Neuron (in vitro differentiated cells): ENCODE results near the gene TADA3.
A peak's percentile ranks its signal among the peaks of the same experiment; 100 is the strongest.

Source experiments
- H2AFZ ChIP-seq: one replicate; pipeline ENCODE4 v1.6.1; 2013; ENCODE audit warnings: low read depth, mild to moderate bottlenecking, inconsistent platforms, low read length, moderate library complexity
- H3K27me3 ChIP-seq: one replicate; pipeline ENCODE4 v1.6.1; 2013; ENCODE audit warnings: low read length; ENCODE audit not compliant: insufficient read depth
- H3K36me3 ChIP-seq: one replicate; pipeline ENCODE4 v1.6.1; 2013; ENCODE audit warnings: low read length; ENCODE audit not compliant: insufficient read depth
- H3K4me1 ChIP-seq: one replicate; pipeline ENCODE4 v1.6.1; 2013; ENCODE audit warnings: low read length; ENCODE audit not compliant: insufficient read depth
- H3K4me3 ChIP-seq: 2 replicates; pipeline ENCODE4 v1.5.1; 2013; ENCODE audit warnings: mild to moderate bottlenecking, low read length, moderate library complexity
- H3K9me3 ChIP-seq: one replicate; pipeline ENCODE4 v1.6.1; 2013; ENCODE audit warnings: low read length

The TADA3 gene

DNA sequence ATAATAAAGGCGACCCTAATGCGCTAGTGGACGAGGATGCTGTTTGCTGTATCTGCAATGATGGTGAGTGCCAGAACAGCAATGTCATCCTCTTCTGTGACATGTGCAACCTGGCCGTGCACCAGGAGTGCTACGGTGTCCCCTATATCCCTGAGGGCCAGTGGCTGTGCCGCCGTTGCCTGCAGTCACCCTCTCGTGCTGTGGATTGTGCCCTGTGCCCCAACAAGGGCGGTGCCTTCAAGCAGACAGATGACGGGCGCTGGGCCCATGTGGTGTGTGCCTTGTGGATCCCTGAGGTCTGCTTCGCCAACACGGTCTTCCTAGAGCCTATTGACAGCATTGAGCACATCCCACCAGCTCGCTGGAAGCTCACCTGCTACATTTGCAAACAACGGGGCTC is 53.1 kb downstream of the TADA3 start:
- Histone ChIP-seq H3K9me3 (no peaks in the 10 kb centered on the region), H3K27me3 (no peaks in the 10 kb centered on the region), H3K4me1 (no peaks in the 10 kb centered on the region), H2AFZ (no peak overlapping the region), H3K4me3 (no peak overlapping the region), H3K36me3 (peaks cover 93% of the 10 kb centered on the region)

DNA sequence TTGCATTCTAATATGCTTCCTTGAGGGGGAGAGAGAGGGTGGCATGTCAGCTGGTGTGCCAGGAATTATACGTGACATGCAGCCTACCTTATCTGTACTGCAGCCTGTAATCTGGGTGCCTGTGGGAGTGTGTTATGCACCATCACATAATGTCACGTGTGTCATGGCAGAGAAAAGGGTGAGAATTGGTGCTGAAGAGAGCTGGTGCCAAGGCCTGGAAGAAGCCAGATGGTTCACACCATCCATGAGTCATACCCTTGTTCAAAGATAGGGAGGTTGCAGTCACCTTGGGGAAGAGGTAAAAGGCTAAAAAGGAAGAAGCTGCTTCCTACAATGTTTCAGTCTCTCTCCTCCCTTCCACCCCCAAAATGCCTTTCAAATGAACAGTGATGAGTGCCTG is 55.4 kb downstream of the TADA3 start:
- Histone ChIP-seq H3K27me3 (no peaks in the 10 kb centered on the region), H3K36me3 (peaks cover 76% of the 10 kb centered on the region)

DNA sequence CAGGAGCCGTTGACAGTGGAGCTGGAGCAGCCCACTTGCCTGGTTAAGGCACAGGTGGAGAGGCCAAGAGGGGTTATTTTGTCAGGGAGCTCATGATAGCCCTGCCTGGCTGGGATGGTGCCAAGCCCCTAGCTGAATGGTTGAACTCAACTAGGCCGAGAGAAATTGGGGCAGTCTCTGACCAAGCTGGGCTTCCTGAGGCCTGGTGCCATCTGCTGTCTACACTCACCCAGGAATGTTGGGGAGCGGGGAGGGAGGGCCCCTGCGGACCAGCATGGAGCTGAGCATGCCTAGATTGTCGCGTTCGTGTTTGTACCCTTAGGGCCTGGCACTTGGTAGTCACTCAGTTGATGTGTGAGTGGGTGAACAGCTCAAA is 59.5 kb downstream of the TADA3 start:
- Histone ChIP-seq H3K4me3 (peak overlapping the region; percentile 93), H3K27me3 (no peaks in the 10 kb centered on the region), H3K36me3 (peaks cover 35% of the 10 kb centered on the region), H3K9me3 (no peaks in the 10 kb centered on the region), H3K4me1 (peaks cover 19% of the 10 kb centered on the region), H2AFZ (no peak overlapping the region)

More for the DNA sequence above, 55.4 kb downstream of the TADA3 start:
- Histone ChIP-seq H3K4me3 (no peak overlapping the region), H3K9me3 (no peaks in the 10 kb centered on the region), H2AFZ (no peak overlapping the region), H3K4me1 (peaks cover 15% of the 10 kb centered on the region)

DNA sequence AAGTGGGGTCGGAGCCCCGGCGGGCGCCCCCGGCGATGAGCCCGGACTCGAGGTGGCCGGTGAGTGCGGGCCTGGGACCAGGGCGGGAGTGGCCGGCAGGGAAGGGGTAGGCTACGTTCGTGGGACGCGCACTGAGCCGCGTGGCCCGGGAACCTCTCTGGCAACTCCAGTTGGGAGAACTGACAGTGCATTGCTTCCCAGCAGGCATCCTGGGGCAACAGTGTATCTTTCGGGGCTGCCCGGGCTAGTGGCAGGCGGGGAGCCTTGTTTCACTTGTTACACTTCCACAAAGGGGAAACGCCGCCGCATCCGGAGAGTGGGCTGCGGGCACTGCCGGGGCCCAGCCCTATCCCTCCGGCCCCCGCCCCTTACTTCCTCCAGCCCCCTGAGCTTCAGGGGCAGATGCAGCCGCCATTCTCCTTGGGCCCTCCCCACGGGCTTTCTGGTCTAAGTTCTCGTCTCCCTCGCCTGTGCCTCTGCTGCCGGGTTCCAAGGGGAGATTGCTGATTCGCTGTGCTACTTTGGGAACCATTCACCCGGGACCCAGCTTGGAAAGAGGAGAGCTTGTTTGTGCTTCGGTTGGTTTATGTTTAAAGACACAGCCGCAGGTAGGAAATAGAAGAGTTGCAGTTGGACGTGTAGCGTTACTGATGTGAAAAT is 60.1 kb downstream of the TADA3 start:
- Histone ChIP-seq H3K36me3 (peaks cover 30% of the 10 kb centered on the region), H3K4me1 (peaks cover 19% of the 10 kb centered on the region), H3K4me3 (peak overlapping the region; percentile 93), H3K9me3 (no peaks in the 10 kb centered on the region), H3K27me3 (no peaks in the 10 kb centered on the region), H2AFZ (peak overlapping the region; percentile 94)

DNA sequence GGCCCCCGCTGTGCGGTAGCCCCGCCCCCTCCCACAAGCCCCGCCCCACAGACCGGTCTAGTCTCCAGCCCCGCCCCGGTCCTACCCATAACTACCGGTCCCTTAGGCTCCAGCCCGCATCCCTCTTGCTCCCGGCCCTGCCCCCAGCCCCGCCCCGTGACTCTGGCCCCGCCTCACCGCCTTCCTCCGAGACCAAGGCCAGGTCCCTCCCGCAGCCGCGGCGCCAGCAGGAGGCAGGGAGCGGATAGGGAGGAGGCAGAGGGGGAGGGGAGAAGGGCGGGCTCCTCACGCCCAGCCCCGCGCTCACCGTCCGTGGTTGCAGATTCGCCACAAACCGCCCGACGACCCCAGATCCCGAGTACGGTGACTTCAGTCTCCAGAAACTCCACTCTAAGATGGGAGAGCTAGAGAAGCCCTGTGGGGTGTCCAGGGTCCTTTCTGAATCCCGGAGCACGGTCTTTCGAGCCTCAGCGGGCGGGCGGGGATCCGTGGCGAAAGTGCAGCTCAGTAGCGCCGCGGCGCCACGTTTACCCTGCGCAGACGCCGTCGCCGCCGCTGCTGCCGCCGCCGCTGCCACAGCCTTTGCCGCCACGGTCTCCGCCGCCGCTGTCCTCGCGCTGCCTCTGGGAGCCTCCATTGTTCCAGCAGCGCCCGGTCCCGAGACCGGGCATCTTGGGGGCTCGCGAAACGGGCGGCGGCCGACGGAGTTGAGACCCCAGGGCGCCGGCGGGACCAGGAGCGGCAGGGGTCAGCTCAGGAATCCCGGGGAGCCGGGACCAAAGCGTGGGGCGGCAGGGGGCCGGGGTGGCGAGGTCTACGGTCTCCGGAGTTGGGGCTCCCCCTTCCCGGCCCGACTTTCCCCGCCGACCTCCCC is 60.8 kb downstream of the TADA3 start, which contains the start of gene BRPF1:
Gene BRPF1, plus strand, starts transcription at position 530 of the 874 bp plus-strand sequence. CDS start 2,406 bp downstream, outside the sequence.
- Histone ChIP-seq H3K27me3 (no peaks in the 10 kb centered on the region), H3K36me3 (peaks cover 22% of the 10 kb centered on the region), H3K4me1 (peaks cover 19% of the 10 kb centered on the region), H3K4me3 (peak within 1 kb of the TSS; percentile 93), H2AFZ (peak within 1 kb of the TSS; percentile 94), H3K9me3 (no peaks in the 10 kb centered on the region)

DNA sequence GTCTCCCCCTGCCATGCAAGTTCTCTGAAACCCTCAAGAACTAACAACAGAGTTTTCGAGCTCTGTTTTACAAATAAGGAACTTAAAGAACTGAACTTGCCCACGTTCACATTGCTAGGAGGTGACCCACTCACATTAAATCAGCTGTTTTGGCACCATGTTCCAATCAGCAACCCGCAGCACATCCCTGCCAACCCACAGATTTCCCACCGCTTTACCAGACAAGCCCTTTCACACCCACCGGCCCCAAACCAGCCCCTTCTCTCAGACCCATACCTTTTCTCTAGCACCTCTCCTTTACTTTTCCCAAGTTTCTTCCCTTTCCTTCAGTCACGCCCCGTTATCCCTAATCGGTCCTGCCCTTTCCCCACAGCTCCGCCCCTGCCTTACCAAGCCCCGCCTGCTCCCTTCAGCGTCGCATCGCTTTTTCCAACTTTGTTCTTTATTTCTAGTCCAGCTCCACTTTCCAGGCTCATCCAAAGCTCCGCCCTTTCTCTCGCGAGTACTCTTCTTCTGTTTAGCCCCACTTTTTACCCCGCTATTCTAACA is 61.5 kb downstream of the TADA3 start:
- H3K9me3 ChIP-seq: no peaks in the 10 kb centered on the region
- peaks cover 19% of the 10 kb centered on the region for H3K4me1 ChIP-seq
- H3K27me3 ChIP-seq: no peaks in the 10 kb centered on the region
- H3K36me3 ChIP-seq: peaks cover 19% of the 10 kb centered on the region
- H3K4me3 ChIP-seq: peak overlapping the region; percentile 67
- peak overlapping the region; percentile 75 for H2AFZ ChIP-seq
